GM23338 (cell line): ENCODE measurements around the gene SLC28A1. TPM values are rescaled to one million over a fixed set of nuclear protein-coding genes. Genes with fewer than 3 reads are reported as not detected.

Experiments used
- ATAC-seq: fragments of 200-7000 bp; cut with Tn5 transposase; 3 replicates; pipeline ENCODE4 v1.9.1; 2020
- DNase-seq: peaks from one replicate; pipeline ENCODE4 v3.0.0-alpha.2; 2015; ENCODE audit warnings: low spot score
- H2AFZ ChIP-seq: fragments of 200-600 bp; sonication (generic); 2 replicates; pipeline ENCODE4 v1.8.0; 2016; ENCODE audit warnings: antibody characterized with exemption, mild to moderate bottlenecking, moderate library complexity
- H3F3A ChIP-seq: fragments of 200-600 bp; sonication (generic); replicated peaks from 2 replicates; pipeline ENCODE4 v1.8.0; 2017; ENCODE audit warnings: antibody characterized with exemption, mixed run types, low read depth
- H3K27ac ChIP-seq: fragments of 200-600 bp; sonication (generic); 2 replicates; pipeline ENCODE4 v1.6.1; 2016; ENCODE audit warnings: low read depth
- H3K27me3 ChIP-seq: fragments of 200-600 bp; sonication (generic); 2 replicates; pipeline ENCODE4 v1.8.0; 2016; ENCODE audit warnings: mild to moderate bottlenecking, mixed run types, moderate library complexity; ENCODE audit not compliant: insufficient read depth
- H3K36me3 ChIP-seq: fragments of 200-600 bp; sonication (generic); 2 replicates; pipeline ENCODE4 v1.8.0; 2016; ENCODE audit warnings: mild to moderate bottlenecking; ENCODE audit not compliant: insufficient read depth
- H3K4me1 ChIP-seq: fragments of 200-600 bp; sonication (generic); 2 replicates; pipeline ENCODE4 v1.8.0; 2016; ENCODE audit warnings: mild to moderate bottlenecking, moderate library complexity; ENCODE audit not compliant: insufficient read depth
- H3K4me2 ChIP-seq: fragments of 200-600 bp; sonication (generic); 2 replicates; pipeline ENCODE4 v1.7.1; 2017; ENCODE audit warnings: mixed run types
- H3K4me3 ChIP-seq: fragments of 200-600 bp; sonication (generic); 2 replicates; pipeline ENCODE4 v1.6.1; 2016; ENCODE audit warnings: mixed run types
- H3K79me2 ChIP-seq: fragments of 200-600 bp; sonication (generic); replicated peaks from 2 replicates; pipeline ENCODE4 v1.8.0; 2017; ENCODE audit warnings: mild to moderate bottlenecking; ENCODE audit not compliant: insufficient read depth
- H3K9me2 ChIP-seq: fragments of 200-600 bp; sonication (generic); 2 replicates; pipeline ENCODE4 v1.8.0; 2017; ENCODE audit not compliant: insufficient read depth
- H4K20me1 ChIP-seq: fragments of 200-600 bp; sonication (generic); replicated peaks from 2 replicates; pipeline ENCODE4 v1.8.0; 2017; ENCODE audit warnings: mild to moderate bottlenecking; ENCODE audit not compliant: insufficient read depth
- H3K27ac Mint-ChIP-seq: 2 replicates; pipeline ENCODE4 v1.8.0; 2020; ENCODE audit warnings: inconsistent platforms, mild to moderate bottlenecking, moderate library complexity, mixed read lengths
- H3K27me3 Mint-ChIP-seq: 3 replicates; pipeline ENCODE4 v1.8.0; 2022; ENCODE audit warnings: low read depth, mild to moderate bottlenecking, moderate library complexity, mixed read lengths, inconsistent platforms; ENCODE audit not compliant: insufficient read depth, poor library complexity
- H3K36me3 Mint-ChIP-seq: 3 replicates; pipeline ENCODE4 v1.8.0; 2021; ENCODE audit warnings: low read depth, mild to moderate bottlenecking, inconsistent platforms, moderate library complexity, mixed read lengths
- H3K4me1 Mint-ChIP-seq: 3 replicates; pipeline ENCODE4 v1.8.0; 2020; ENCODE audit warnings: mild to moderate bottlenecking, inconsistent platforms, mixed read lengths
- H3K4me3 Mint-ChIP-seq: 3 replicates; pipeline ENCODE4 v1.8.0; 2021; ENCODE audit warnings: moderate library complexity, mild to moderate bottlenecking, inconsistent platforms, mixed read lengths
- H3K9me3 Mint-ChIP-seq: 3 replicates; pipeline ENCODE4 v1.8.0; 2020; ENCODE audit warnings: moderate library complexity, mild to moderate bottlenecking, inconsistent platforms, mixed read lengths
- CREB1 ChIP-seq: fragments of 250-450 bp; sonication (Bioruptor Pico); IDR thresholded peaks from 2 replicates; pipeline ENCODE4 v1.5.0; 2020; ENCODE audit warnings: low read depth, mild to moderate bottlenecking, moderate library complexity
- EZH2 ChIP-seq: fragments of 200-600 bp; sonication (generic); IDR thresholded peaks from one replicate; pipeline ENCODE4 v1.8.0; 2017; ENCODE audit warnings: antibody characterized with exemption, mild to moderate bottlenecking, low read depth; ENCODE audit not compliant: unreplicated experiment
- EZH2phosphoT487 ChIP-seq: fragments of 200-600 bp; sonication (generic); IDR thresholded peaks from one replicate; pipeline ENCODE4 v1.8.1; 2018; ENCODE audit warnings: antibody characterized with exemption; ENCODE audit not compliant: unreplicated experiment
- NANOG ChIP-seq: IDR thresholded peaks from 2 replicates; pipeline ENCODE4 v1.6.1; 2016; ENCODE audit warnings: antibody characterized with exemption, borderline replicate concordance
- POLR2AphosphoS5 ChIP-seq: IDR thresholded peaks from 2 replicates; pipeline ENCODE4 v1.6.1; 2016; ENCODE audit warnings: antibody characterized with exemption, low read depth
- ZNF114 ChIP-seq: fragments of 250-450 bp; sonication (Bioruptor Pico); IDR thresholded peaks from 2 replicates; pipeline ENCODE4 v1.5.0; 2020; ENCODE audit warnings: mild to moderate bottlenecking, moderate library complexity
- polyA plus RNA-seq: library from polyadenylated mRNA; unstranded; fragments of >200 nt; fragmentation: Nextera tagmentation; extraction: Ambion mirVana; gene quantifications from 2 replicates; pipeline ENCODE4 v1.2.1, GENCODE V29; 2016
- total RNA-seq: library from RNA; depleted of rRNA; stranded (reverse); fragments of >200 nt; shearing (Covaris generic); gene quantifications from 2 replicates; pipeline ENCODE4 v1.2.3, GENCODE V29; 2014
- TF ChIP-seq, protein P1 (sequence below): fragments of 250-450 bp; sonication (Bioruptor Pico); IDR thresholded peaks from 2 replicates; pipeline ENCODE4 v1.5.0; 2020; ENCODE audit warnings: mild to moderate bottlenecking, moderate library complexity
- TF ChIP-seq, protein P2 (sequence below): IDR thresholded peaks from 2 replicates; pipeline ENCODE4 v1.6.1; 2016; ENCODE audit warnings: antibody characterized with exemption
- TF ChIP-seq, protein P3 (sequence below): IDR thresholded peaks from one replicate; pipeline ENCODE4 v1.6.1; 2018; ENCODE audit warnings: antibody characterized with exemption; ENCODE audit not compliant: unreplicated experiment
- TF ChIP-seq, protein P4 (sequence below), 2 experiments: fragments of 200-600 bp in 1 of 2; sonication (generic) in 1 of 2; conservative IDR thresholded peaks; 2 replicates each; pipeline versions ENCODE4 v1.5.1 to v1.6.1; 2016 to 2017; ENCODE audit warnings: antibody characterized with exemption in 2 of 2, low read depth in 2 of 2, mild to moderate bottlenecking in 2 of 2, moderate library complexity in 1 of 2

SLC28A1 gene
- total and polyA plus RNA-seq, 2 experiments from 2014 or later = not detected

DNA sequence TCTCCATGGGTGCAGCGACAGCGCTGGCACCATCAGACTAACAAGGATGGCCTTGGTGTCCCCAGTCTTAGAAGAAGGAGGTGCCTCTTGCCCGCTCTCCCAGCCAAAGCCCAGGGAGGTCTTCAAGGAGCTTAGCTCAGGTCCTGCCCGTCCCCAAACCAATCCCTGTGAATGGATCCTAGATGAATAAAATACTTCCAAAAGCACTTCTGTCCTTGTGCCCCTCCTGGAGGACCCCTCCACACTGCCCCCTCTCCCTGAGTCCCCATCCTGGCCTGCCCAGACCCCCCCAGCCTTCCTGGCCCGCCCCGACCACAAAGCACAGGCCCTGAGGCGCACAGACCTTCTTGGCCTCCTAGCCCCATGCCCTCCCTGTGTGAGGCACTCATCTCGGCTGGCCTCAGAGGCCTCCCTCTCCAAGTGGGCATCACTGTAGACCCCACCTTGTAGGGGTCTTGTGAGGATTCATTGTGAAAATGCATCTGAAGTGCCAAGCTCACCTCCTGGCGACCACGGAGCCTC lies 8.4 kb downstream of the SLC28A1 start (continued):
- TF ChIP-seq, protein P1, sequence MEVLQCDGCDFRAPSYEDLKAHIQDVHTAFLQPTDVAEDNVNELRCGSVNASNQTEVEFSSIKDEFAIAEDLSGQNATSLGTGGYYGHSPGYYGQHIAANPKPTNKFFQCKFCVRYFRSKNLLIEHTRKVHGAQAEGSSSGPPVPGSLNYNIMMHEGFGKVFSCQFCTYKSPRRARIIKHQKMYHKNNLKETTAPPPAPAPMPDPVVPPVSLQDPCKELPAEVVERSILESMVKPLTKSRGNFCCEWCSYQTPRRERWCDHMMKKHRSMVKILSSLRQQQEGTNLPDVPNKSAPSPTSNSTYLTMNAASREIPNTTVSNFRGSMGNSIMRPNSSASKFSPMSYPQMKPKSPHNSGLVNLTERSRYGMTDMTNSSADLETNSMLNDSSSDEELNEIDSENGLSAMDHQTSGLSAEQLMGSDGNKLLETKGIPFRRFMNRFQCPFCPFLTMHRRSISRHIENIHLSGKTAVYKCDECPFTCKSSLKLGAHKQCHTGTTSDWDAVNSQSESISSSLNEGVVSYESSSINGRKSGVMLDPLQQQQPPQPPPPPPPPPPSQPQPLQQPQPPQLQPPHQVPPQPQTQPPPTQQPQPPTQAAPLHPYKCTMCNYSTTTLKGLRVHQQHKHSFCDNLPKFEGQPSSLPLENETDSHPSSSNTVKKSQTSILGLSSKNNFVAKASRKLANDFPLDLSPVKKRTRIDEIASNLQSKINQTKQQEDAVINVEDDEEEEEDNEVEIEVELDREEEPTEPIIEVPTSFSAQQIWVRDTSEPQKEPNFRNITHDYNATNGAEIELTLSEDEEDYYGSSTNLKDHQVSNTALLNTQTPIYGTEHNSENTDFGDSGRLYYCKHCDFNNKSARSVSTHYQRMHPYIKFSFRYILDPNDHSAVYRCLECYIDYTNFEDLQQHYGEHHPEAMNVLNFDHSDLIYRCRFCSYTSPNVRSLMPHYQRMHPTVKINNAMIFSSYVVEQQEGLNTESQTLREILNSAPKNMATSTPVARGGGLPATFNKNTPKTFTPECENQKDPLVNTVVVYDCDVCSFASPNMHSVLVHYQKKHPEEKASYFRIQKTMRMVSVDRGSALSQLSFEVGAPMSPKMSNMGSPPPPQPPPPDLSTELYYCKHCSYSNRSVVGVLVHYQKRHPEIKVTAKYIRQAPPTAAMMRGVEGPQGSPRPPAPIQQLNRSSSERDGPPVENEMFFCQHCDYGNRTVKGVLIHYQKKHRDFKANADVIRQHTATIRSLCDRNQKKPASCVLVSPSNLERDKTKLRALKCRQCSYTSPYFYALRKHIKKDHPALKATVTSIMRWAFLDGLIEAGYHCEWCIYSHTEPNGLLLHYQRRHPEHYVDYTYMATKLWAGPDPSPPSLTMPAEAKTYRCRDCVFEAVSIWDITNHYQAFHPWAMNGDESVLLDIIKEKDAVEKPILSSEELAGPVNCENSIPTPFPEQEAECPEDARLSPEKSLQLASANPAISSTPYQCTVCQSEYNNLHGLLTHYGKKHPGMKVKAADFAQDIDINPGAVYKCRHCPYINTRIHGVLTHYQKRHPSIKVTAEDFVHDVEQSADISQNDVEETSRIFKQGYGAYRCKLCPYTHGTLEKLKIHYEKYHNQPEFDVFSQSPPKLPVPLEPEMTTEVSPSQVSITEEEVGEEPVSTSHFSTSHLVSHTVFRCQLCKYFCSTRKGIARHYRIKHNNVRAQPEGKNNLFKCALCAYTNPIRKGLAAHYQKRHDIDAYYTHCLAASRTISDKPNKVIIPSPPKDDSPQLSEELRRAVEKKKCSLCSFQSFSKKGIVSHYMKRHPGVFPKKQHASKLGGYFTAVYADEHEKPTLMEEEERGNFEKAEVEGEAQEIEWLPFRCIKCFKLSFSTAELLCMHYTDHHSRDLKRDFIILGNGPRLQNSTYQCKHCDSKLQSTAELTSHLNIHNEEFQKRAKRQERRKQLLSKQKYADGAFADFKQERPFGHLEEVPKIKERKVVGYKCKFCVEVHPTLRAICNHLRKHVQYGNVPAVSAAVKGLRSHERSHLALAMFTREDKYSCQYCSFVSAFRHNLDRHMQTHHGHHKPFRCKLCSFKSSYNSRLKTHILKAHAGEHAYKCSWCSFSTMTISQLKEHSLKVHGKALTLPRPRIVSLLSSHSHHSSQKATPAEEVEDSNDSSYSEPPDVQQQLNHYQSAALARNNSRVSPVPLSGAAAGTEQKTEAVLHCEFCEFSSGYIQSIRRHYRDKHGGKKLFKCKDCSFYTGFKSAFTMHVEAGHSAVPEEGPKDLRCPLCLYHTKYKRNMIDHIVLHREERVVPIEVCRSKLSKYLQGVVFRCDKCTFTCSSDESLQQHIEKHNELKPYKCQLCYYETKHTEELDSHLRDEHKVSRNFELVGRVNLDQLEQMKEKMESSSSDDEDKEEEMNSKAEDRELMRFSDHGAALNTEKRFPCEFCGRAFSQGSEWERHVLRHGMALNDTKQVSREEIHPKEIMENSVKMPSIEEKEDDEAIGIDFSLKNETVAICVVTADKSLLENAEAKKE = no peak
- TF ChIP-seq, protein P2, sequence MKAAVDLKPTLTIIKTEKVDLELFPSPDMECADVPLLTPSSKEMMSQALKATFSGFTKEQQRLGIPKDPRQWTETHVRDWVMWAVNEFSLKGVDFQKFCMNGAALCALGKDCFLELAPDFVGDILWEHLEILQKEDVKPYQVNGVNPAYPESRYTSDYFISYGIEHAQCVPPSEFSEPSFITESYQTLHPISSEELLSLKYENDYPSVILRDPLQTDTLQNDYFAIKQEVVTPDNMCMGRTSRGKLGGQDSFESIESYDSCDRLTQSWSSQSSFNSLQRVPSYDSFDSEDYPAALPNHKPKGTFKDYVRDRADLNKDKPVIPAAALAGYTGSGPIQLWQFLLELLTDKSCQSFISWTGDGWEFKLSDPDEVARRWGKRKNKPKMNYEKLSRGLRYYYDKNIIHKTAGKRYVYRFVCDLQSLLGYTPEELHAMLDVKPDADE = no peak

DNA sequence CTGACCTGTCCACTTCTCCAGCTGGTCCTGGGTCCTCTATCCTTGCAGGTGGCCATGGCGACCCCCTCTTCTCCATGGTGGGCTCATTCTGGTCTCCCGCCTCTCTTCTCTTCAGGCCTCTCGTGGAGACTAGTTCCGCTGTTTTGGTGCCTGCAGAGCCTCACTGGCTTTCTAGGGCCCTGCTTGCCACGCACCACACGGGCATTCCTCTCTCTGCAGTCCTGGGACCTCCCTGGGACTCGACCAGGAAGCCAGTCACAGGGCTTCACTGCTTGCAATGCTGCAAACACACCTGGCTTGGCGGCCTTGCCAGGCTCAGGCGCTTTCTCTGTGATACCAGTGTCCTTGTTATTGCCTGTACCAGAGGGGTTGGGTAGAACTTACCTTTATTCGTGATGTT lies 9.1 kb downstream of the SLC28A1 start:
- H3K27me3 Mint-ChIP-seq = peaks cover 9% of the 10 kb centered on the region
- no peaks in the 10 kb centered on the region; the same call in 1 of the 2 replicates for H3K9me2 ChIP-seq
- no peaks in the 10 kb centered on the region for H3K36me3 ChIP-seq
- H4K20me1 ChIP-seq = no peaks in the 10 kb centered on the region
- no peak overlapping the region for H3K4me3 Mint-ChIP-seq
- H3K4me3 ChIP-seq = no peak overlapping the region
- peaks cover 5% of the 10 kb centered on the region for H3K4me1 Mint-ChIP-seq
- no peaks in the 10 kb centered on the region for H3K79me2 ChIP-seq
- no peak overlapping the region for H3K27ac ChIP-seq
- DNase-seq = no peak
- no peak for ATAC-seq
- TF ChIP-seq EZH2 = no peak
- TF ChIP-seq ZNF114 (CRISPR knock-in tag) = no peak
- TF ChIP-seq EZH2phosphoT487 = no peak
- TF ChIP-seq, protein P3, sequence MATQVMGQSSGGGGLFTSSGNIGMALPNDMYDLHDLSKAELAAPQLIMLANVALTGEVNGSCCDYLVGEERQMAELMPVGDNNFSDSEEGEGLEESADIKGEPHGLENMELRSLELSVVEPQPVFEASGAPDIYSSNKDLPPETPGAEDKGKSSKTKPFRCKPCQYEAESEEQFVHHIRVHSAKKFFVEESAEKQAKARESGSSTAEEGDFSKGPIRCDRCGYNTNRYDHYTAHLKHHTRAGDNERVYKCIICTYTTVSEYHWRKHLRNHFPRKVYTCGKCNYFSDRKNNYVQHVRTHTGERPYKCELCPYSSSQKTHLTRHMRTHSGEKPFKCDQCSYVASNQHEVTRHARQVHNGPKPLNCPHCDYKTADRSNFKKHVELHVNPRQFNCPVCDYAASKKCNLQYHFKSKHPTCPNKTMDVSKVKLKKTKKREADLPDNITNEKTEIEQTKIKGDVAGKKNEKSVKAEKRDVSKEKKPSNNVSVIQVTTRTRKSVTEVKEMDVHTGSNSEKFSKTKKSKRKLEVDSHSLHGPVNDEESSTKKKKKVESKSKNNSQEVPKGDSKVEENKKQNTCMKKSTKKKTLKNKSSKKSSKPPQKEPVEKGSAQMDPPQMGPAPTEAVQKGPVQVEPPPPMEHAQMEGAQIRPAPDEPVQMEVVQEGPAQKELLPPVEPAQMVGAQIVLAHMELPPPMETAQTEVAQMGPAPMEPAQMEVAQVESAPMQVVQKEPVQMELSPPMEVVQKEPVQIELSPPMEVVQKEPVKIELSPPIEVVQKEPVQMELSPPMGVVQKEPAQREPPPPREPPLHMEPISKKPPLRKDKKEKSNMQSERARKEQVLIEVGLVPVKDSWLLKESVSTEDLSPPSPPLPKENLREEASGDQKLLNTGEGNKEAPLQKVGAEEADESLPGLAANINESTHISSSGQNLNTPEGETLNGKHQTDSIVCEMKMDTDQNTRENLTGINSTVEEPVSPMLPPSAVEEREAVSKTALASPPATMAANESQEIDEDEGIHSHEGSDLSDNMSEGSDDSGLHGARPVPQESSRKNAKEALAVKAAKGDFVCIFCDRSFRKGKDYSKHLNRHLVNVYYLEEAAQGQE = no peak
- TF ChIP-seq CREB1 (CRISPR knock-in tag) = no peak
- TF ChIP-seq NANOG = no peak
- no peak for TF ChIP-seq POLR2AphosphoS5
- TF ChIP-seq, protein P4, sequence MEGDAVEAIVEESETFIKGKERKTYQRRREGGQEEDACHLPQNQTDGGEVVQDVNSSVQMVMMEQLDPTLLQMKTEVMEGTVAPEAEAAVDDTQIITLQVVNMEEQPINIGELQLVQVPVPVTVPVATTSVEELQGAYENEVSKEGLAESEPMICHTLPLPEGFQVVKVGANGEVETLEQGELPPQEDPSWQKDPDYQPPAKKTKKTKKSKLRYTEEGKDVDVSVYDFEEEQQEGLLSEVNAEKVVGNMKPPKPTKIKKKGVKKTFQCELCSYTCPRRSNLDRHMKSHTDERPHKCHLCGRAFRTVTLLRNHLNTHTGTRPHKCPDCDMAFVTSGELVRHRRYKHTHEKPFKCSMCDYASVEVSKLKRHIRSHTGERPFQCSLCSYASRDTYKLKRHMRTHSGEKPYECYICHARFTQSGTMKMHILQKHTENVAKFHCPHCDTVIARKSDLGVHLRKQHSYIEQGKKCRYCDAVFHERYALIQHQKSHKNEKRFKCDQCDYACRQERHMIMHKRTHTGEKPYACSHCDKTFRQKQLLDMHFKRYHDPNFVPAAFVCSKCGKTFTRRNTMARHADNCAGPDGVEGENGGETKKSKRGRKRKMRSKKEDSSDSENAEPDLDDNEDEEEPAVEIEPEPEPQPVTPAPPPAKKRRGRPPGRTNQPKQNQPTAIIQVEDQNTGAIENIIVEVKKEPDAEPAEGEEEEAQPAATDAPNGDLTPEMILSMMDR (conservative IDR thresholded peaks at IDR 0.05; ENCODE audit: low read depth in 2 of 2) = no peak
- TF ChIP-seq, protein P2 = no peak
- no peaks in the 10 kb centered on the region for H3F3A ChIP-seq
- H3K4me2 ChIP-seq = no peak overlapping the region
- H3K4me1 ChIP-seq = no peaks in the 10 kb centered on the region
- H3K27me3 ChIP-seq = no peaks in the 10 kb centered on the region
- H3K36me3 Mint-ChIP-seq = no peaks in the 10 kb centered on the region
- H2AFZ ChIP-seq = no peak overlapping the region
- no peaks in the 10 kb centered on the region for H3K9me3 Mint-ChIP-seq
- no peak overlapping the region for H3K27ac Mint-ChIP-seq
